ENCODE results near the gene PFDN2.
"Not testable (repeated sequence)": the region's sequence is repeated elsewhere in the genome, so short reads cannot be mapped to it uniquely, and the experiment has no call there.

The PFDN2 gene

GRCh38 chr1:161080441-161081405, 37.1 kb downstream of the PFDN2 start:
- DNase-seq (ENCODE audit: low spot score) = no peak

DNA sequence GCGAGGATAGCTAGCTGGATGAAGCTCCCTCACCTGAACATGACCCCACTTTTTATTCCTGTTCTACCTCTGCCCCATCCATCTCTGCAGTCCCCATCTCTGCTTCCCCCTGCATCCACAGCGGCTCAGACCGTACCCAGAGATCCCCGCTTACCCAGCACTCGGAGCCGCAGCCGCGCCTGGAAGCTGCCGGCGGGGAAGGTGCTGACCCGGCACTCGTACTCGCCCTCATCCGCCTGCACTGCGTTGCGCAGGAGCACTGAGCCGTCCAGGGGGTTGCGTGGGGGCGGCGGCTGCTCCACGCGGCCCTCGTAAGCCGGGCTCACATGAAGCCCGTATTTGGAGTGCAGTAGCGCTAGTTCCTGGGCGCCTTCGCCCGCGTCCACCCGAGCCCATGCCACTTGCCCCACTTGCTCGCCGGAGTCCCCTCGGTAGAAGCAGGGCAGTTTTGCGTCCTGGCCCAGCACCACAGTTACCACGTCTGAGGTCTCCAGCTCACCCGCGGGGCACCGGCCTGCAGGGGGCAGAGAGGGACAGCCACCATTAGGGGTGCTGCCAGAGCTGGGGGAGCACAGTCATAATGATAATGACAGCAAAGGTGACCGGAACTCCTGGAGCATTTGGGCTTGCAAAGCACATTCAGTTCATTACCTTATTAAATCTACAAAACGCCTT, 38.3 kb downstream of the PFDN2 start:
- DNase-seq (ENCODE audit: low spot score) = no peak

- no peak for DNase-seq (ENCODE audit: low spot score)
Observed at GRCh38 chr1:161077426-161077825, 40.4 kb downstream of the PFDN2 start.

GRCh38 chr1:161076410-161076809, 41.4 kb downstream of the PFDN2 start:
- DNase-seq (ENCODE audit: low spot score) = no peak

DNA sequence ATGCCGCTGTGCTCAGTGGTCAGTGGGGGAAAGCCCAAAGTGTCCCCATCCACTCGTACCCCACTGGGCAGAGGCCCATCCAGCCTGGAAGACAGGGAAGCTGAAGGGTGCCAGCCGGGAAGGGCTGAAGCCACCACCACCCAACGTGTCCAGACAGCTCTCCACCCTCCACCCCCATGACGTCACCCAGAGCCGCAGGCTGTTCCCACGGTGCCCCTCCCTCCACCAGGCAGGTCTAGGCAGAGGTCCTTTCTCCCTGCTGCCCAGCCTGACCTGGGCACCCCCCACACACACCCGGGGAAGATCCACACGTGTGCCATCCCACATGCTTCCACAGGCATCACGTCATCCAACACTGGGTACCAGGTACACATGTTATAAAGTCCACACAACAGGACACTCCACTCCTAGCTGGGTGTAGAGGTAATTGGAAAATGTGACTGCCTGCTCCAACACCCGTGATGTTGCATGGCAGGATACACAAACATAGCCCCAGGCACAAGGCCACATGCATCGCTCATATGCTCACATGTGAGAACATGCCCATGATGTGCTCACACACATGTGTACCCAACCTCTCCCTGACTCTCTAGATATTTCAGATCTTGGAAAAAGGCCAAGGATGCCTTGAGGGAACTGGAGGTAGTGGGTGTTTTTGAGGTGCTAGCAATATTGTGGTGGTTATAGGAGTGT, 43.0 kb downstream of the PFDN2 start:
- no peak for DNase-seq (ENCODE audit: low spot score)

GRCh38 chr1:161073474-161074121, 44.2 kb downstream of the PFDN2 start:
- no peak for DNase-seq (ENCODE audit: low spot score)

- no peak for DNase-seq (ENCODE audit: low spot score)
Observed at GRCh38 chr1:161072751-161073449, 44.9 kb downstream of the PFDN2 start.

DNA sequence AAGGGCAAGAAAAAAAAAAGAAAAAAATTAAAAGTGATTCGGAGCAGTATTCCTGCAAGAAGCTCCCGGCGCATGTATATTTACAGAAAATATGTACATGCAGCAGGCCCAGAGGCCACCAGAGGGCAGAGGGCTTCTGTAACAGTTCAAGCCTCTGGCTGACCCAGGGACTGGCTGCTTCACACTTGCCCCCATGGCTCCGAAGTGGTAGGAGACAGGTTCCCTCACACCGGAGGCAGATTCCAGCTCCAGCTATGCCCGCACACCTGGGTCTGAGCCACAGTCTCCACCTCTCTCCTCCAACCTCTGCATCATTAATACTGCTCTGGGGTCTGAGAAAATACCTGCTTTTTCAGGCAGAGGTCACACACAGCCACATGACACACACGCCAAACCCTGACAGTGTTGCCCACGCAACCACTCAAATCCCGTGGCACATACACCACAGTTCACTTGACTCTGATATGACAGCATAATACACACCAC, 45.9 kb downstream of the PFDN2 start:
- DNase-seq (ENCODE audit: low spot score) = peak; percentile 58

DNA sequence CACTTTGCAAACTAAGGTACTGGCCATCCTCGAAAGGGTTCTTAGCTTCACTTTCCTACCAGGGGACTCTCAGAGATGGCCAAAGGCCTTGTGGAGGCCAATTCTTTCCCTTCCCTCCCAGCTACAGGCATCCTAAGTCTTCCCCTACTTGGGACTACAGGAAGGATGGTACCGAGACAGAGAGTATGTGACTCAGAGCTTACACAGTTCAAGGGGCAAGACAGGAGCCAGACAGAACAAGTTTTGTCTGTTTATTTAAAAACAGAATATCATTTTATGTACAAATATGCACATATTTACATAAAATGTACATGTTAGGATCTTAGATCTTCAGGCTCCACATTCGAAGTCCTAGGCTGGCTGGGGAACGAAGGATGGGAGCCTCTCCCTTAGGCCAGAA, 47.1 kb downstream of the PFDN2 start:
- no peak for DNase-seq (ENCODE audit: low spot score)

- DNase-seq (ENCODE audit: low spot score) = no peak
Observed at GRCh38 chr1:161069731-161070270, 48.0 kb downstream of the PFDN2 start, which contains the start of gene ARHGAP30. ARHGAP30 (minus strand) TSS chr1:161069891; CDS start chr1:161069624, 267 bp downstream.

- DNase-seq (ENCODE audit: low spot score) = no peak
Observed at GRCh38 chr1:161069241-161069640, 48.6 kb downstream of the PFDN2 start.

- DNase-seq (ENCODE audit: low spot score) = no peak
Observed at GRCh38 chr1:161068306-161069234, 49.3 kb downstream of the PFDN2 start.

GRCh38 chr1:161066694-161067093, 51.1 kb downstream of the PFDN2 start:
- DNase-seq (ENCODE audit: low spot score) = no peak

GRCh38 chr1:161065681-161066080, 52.2 kb downstream of the PFDN2 start:
- DNase-seq (ENCODE audit: low spot score) = not testable (repeated sequence)

- not testable (repeated sequence) for DNase-seq (ENCODE audit: low spot score)
Observed at GRCh38 chr1:161063936-161064335, 53.9 kb downstream of the PFDN2 start.

DNA sequence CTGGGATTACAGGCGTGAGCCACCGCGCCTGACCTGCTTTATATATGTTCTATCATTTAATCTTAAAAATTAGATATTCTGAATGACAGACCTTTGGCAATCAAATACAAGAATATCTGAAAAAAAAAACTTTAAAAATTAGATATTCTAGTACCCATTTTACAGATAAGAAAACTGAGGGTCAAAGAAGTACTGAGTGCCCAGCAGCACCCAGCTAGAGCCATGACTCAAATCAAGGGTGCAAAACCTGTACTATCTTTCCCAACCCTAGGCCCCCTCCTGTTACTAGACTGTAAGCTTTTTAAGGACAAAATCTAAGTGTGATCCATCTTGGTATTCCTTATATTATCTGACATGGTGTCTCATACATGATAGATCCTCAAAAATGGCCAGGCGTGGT, 56.4 kb downstream of the PFDN2 start:
- DNase-seq (ENCODE audit: low spot score) = no peak

GRCh38 chr1:161059293-161059692, 58.5 kb downstream of the PFDN2 start:
- DNase-seq (ENCODE audit: low spot score) = no peak

DNA sequence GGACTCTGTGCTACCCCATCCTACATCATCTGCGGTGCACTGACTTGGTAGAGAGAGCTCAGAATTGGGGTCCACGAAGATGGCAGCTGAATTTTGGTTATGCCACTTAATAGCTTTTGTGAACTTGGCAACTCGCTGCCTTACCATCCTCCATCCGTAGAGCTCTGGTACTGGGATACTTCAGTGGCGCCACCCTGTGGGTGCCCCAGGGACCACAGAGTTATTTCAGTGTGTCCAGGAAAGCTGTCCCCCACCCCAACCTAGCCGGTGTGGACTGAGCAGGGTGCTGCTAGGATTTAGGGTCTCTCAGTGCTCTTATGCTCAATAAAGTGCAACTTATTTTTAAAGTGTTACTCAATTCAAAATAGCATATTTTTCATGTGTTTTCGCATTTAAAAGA, 63.0 kb downstream of the PFDN2 start:
- no peak for DNase-seq (ENCODE audit: low spot score)

DNA sequence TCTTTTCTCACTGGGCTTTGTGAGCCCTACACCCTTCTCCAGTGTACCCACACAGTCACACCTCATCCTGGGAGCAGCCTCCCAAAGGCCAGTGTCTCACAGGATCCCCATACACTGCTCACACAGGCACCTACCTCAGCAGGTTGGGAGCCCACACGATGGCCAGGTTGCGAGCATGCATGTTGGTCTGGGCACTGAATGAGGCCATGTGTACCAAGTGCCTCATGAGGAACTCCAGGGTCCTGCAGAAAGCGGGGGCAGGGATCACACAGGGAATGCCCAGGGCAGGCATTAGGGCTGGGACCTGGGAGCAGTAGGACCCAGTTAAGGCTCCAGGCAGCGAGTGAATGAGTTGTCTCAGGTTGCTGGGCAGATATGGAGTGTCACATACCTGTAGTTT, 63.6 kb downstream of the PFDN2 start:
- no peak for DNase-seq (ENCODE audit: low spot score)

- DNase-seq (ENCODE audit: low spot score) = no peak
Observed at GRCh38 chr1:161052899-161053298, 64.9 kb downstream of the PFDN2 start.

Measured in hepatic stellate cell (primary cell).